C4-2B (cell line): ENCODE results near the gene PRODH.

Experiments
- H3K27ac ChIP-seq: fragments of 450-650 bp; 2 replicates; pipeline ENCODE4 v1.5.1; 2017
- CTCF ChIP-seq: fragments of 450-650 bp; conservative IDR thresholded peaks from 2 replicates; pipeline ENCODE4 v1.5.1; 2017; ENCODE audit warnings: mild to moderate bottlenecking
- ZFX ChIP-seq: fragments of 450-650 bp; IDR thresholded peaks from 2 replicates; pipeline ENCODE4 v1.6.1; 2017

Gene PRODH

DNA sequence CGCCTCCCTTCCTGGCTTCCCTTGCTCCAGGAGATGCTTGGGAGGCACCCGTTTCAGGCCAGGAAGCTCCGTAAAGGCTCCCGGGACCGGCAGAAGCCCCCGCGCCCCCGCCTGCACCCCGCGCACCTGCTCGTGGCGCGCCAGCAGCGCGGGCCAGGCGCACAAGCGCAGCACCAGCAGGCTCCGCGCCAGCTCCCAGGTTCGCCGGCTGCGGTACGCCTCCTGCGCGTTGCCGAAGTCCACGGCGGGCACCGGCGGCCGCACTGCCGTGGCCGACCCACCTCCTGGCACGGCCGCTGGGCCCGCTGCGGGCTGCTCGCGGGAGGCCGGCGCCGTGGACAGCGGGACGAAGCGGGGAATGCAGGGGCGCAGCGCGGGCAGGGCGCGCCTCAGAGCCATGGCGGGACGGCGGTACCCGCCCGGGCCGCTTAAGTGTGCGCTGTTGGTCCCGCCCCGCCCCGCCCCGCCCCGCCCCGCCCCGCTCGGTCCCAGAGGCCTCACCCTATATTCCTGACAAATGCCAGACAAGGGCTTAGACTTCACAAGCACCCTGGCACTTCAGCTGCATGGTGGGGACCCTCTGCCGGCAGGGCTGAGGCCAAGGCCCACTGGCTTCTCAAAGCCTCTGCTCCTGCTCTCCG, at the start of gene PRODH:
TSS of gene PRODH (minus strand) at position 405 of the 641 bp plus-strand sequence. CDS start at position 399, 6 bp downstream.
- H3K27ac ChIP-seq = no peak within 1 kb of the TSS
- TF ChIP-seq ZFX (no peak), CTCF (no peak)

DNA sequence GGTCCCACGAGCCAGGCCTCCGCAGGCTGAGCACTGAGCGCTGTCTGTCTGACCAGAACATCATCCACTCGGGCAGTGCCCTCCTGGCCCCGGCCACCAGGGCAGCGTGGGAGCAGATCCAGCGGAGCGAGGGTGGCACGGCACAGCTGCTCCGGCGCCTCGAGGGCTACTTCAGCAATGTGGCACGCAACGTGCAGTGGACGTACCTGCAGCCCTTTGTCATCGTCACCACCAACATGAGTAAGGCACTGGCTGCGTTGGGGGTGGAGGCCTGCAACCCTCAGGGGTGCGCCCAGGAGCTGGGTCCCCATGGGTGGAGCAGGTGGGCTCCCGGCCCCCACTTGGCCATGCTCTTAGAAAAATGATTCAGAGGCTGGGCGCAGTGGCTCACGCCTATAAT, 49.7 kb upstream of the PRODH start:
- no peak overlapping the region for H3K27ac ChIP-seq
- TF ChIP-seq ZFX (no peak), CTCF (no peak)

GRCh38 chr22:18984564-18984963, 48.5 kb upstream of the PRODH start:
- no peak for TF ChIP-seq ZFX
- TF ChIP-seq CTCF = no peak
- H3K27ac ChIP-seq = no peak overlapping the region

- TF ChIP-seq CTCF = no peak
- TF ChIP-seq ZFX = no peak
- no peak overlapping the region for H3K27ac ChIP-seq
Observed at GRCh38 chr22:18983120-18983651, 47.1 kb upstream of the PRODH start.

DNA sequence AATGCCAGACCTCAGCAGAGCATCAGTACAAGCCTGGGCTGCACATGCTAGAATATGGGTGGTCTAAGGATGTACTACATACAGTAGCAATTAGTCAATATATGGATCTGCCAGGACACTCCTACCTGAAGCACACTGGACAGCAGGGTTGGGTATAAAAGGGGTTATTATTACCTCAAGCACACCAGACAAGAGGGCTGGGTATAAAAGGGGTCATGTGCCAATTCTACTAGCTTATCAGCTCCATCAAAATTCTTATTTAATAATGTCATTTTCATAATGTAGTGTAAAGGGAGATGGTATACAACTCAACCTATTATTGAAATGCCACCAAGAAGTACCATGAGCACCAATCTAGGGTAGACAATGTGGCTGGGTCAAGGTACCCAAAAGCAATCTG, 44.7 kb upstream of the PRODH start:
- no peak overlapping the region for H3K27ac ChIP-seq
- TF ChIP-seq CTCF (no peak), ZFX (no peak)

GRCh38 chr22:18979957-18980356, 43.9 kb upstream of the PRODH start:
- no peak overlapping the region for H3K27ac ChIP-seq
- TF ChIP-seq CTCF (no peak), ZFX (no peak)

DNA sequence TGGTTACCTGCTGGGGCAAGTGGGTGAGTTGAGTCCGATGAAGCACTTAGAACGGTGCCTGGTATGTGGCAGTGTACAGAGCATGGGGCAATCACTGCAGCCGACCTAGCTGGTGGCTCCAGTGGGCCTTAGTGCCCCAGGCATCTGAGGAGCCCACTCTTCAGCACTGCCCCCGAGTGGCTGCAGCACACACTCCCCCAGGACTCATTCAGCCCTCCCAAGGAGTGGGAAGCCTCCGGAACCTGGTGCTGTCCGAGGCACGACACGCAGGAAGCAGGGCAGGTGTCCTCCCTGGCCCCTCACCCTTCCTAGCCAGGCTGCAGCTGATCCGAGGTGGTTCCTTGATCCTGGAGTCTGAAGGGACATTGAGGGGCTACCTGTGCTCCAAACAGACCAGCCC, 42.4 kb upstream of the PRODH start:
- H3K27ac ChIP-seq = no peak overlapping the region
- TF ChIP-seq ZFX (no peak), CTCF (no peak)
